GM12892 (cell line): ENCODE results near the gene SDK1.

ENCODE experiments used
- POLR2A ChIP-seq: IDR thresholded peaks from 2 replicates; pipeline ENCODE4 v1.6.1; 2011; ENCODE audit warnings: low read depth, low read length, control low read depth
- POLR2AphosphoS5 ChIP-seq: IDR thresholded peaks from 2 replicates; pipeline ENCODE4 v1.6.1; 2011; ENCODE audit warnings: low read depth, low read length, control low read depth

- TF ChIP-seq POLR2AphosphoS5 (no peak), POLR2A (no peak)
Observed at GRCh38 chr7:3955751-3956696, 655.0 kb downstream of the SDK1 start.
